COLO829 (cell line): ENCODE data around the gene PLD5.

Experiments
- DNase-seq: peaks from one replicate; pipeline ENCODE4 v3.0.0; 2012; ENCODE audit warnings: low spot score

PLD5 gene

DNA sequence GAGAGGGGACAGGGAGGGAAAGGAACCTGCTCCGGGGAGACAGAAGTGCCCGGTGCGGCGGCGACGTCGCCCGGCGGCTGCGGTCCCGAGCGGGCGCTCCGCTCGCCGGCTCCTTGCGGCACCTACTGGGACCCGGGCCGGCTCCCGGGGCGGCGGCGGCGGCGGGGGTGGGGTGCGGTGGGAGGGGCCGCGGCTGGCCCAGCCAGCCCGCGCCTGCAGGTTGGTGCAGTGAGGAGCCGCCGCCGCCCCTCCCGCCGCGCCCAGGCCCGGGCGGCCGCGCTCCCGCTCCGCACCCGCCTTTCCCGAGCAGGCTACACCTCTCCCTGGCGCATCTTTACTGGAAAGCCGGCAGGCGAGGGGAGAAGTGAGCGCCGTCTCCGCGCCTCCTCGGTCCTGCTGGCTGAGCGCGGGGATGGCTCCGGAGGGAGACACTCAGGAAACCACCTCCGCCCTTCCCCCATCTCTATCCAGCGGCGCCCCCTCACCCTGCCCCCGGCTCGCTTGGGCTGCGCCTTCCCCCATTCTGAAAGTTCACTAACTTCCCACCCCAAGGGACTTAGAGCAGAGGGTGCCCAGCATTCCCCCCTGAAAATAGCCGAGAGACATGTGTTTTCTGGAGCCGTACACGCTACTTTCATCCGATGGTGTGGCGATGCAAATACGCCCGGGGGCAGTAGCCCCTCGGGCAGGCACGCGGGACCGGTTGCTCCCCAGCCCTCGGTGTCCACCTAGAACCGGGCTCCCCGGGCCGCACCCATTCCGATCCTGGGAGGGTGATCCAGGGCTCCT, at the start of gene PLD5:
TSS of gene PLD5 (minus strand) at position 127 of the 789 bp plus-strand sequence.
- no peak for DNase-seq

GRCh38 chr1:242569867-242570266, 45.4 kb upstream of the PLD5 start:
- DNase-seq: no peak

- no peak for DNase-seq
Observed at GRCh38 chr1:242568666-242569065, 44.2 kb upstream of the PLD5 start.

DNA sequence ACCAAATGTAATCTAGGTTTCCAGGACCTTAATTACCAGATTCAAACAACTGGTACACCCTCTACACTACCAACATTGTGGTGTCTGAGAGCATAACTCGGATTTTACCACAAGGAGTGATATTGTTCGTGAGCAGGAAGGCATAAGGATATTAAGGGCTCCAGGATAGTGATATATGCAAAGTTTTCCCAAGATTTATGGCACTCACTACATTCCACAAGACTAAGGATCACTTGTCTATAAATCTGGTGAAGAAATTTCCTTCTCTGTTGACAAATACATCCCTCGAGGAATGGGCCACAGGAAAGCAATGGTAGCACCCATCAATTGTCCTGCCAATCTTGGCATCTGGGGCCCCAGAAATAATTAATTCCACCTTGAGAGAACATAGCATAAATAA, 43.1 kb upstream of the PLD5 start:
- no peak for DNase-seq

GRCh38 chr1:242556759-242557158, 32.3 kb upstream of the PLD5 start:
- DNase-seq: no peak

GRCh38 chr1:242556276-242556675, 31.8 kb upstream of the PLD5 start:
- no peak for DNase-seq

DNA sequence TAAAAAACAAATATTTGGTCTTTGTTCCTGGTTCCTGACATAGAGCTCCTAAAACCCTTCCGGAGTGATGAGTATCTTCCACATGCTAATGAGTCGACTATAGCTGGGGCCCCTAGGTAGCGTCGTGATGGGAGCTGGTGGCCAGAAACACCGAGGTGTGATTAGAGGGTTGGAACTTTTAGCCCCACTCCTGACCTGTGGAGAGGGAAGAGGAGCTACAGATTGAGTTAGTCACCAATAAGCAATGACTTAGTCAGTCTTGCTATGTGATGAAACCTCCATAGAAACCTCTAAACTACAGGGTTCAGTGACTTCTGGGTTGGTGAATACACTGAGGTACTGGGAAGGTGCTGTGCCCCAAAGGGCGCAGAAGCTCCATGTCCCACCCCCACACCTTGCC, 30.1 kb upstream of the PLD5 start:
- DNase-seq: no peak

DNA sequence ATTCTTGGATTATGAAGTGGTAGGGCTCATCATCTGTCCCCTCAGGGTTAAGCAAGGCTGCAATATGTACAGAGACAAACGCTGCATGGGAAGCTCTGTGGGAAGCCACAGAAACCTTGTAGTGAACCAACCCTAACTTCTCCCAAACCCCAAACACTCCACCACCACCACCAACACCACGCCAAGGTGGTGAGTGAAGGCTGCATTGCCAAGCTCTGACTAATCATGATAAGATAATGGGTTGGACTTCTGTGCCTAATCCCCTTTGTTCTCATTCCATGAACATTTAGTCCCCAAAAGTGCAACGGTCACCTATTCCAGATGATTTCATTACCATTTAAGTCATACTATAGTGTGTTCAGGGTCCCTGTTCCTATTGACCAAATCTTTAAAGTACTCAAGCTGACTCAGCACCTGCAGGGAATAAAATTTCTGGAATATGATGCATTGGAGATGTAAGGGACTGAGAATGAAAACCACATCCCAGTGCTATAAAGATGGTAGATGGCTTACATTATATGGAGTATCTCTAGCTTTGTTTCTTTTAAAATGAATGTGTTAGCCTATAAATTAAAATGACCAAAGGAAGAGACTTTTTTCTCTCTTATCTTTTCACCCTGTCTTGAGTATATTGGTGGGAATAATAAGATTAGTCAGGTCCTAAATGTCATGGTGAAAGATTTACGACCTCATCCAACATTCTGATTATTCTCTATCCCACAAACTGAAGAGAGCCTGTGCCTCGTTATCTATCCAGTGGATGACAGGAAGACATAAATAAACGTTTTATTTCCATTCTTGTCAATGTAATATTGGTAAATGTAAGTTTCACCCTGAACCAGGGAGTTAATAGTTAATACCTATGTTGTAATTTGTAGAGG, 22.6 kb upstream of the PLD5 start:
- no peak for DNase-seq

GRCh38 chr1:242546441-242546840, 21.9 kb upstream of the PLD5 start:
- DNase-seq: no peak

- no peak for DNase-seq
Observed at GRCh38 chr1:242544071-242544470, 19.6 kb upstream of the PLD5 start.

- DNase-seq: no peak
Observed at GRCh38 chr1:242542271-242542670, 17.8 kb upstream of the PLD5 start.

DNA sequence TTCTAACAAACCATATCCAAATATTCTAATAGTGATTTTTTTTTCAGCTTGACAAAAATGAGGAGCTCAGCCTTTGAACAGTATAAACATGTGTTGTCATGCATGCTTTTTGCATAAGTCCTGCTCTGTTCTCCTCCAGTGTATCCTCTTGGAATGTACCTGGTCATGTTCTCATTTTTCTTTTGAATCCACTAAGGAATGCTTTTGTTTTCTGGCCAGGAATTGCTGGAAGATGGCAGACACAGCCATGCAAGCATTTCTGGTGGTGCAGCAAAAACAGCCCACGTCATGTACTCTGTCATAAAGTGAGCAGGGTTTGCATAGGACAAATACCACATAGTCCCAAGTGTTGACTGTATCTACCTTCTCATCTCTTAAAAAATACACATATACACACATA, 11.5 kb upstream of the PLD5 start:
- no peak for DNase-seq

DNA sequence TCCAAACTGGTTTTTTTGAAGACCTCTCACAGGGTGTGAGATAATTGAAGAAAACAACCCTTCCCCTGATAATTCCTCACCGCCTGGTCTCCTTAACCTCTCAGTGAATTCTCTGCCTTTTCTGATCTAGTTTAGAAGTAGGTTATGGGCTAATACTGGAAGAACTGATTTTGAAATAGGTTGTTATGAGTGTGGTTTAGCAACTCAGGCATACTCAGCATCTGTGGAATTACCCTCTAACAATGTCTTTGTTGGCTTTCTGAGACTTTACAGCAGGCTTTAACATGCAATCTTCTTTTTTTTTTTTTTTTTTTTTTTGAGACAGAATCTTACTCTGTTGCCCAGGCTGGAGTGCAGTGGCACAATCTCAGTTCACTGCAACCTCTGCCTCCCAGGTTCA, 10.3 kb upstream of the PLD5 start:
- no peak for DNase-seq

DNA sequence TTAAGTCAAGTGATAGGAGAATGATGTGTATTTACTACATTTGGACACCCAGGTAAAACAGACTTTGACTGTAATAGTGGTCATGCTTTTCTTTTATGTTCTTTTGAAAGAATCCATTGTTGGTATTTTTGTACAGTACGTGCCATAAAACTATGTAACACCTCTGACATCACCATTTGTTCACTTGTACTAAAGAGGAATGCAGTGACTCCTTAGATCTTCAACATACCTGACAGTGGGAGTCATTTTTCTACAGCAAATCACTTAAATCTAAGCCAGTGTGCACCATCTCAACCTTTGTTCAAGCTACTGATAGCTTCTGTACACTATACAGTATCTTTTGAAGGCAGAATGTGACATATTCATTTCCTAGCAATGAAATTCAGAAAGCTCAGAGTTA, 6.3 kb upstream of the PLD5 start:
- DNase-seq: no peak

DNA sequence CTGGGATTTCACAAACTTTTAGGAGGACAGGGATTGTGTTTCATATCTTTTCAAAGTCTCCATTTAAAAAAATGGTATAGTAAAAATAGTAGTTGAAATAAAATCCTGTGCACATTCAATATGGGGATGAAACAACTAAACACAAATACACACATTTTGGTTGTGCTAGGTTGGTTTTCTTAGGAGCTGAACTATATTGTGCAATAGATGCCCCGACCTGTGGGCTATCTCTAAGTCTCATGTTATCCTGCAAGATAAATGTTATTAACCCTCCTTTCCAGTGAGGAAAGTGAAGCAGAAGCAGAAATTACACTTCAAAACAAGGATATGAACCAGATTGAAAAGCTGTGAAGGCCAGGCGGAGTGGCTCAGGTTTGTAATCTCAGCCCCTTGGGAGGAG, 1.3 kb upstream of the PLD5 start:
- DNase-seq: no peak

DNA sequence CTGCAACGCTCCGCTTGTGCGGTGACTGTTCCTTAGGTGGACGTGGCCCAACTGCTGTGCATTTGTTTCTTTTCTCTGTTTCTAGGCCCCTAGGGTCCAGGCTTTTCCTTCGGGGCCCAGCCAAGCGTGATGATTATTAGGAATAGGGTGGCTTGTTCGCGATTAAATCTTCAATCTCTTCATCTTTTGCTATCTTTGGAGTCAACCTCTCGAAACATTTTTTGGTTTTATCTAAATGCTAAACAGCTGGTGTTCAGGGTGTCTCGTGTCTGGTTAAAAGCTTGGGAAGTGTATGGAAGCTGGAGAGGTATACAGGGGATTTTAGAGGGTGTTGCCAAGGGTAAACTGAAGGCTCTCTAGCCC, 844 bp upstream of the PLD5 start:
- DNase-seq: no peak

DNA sequence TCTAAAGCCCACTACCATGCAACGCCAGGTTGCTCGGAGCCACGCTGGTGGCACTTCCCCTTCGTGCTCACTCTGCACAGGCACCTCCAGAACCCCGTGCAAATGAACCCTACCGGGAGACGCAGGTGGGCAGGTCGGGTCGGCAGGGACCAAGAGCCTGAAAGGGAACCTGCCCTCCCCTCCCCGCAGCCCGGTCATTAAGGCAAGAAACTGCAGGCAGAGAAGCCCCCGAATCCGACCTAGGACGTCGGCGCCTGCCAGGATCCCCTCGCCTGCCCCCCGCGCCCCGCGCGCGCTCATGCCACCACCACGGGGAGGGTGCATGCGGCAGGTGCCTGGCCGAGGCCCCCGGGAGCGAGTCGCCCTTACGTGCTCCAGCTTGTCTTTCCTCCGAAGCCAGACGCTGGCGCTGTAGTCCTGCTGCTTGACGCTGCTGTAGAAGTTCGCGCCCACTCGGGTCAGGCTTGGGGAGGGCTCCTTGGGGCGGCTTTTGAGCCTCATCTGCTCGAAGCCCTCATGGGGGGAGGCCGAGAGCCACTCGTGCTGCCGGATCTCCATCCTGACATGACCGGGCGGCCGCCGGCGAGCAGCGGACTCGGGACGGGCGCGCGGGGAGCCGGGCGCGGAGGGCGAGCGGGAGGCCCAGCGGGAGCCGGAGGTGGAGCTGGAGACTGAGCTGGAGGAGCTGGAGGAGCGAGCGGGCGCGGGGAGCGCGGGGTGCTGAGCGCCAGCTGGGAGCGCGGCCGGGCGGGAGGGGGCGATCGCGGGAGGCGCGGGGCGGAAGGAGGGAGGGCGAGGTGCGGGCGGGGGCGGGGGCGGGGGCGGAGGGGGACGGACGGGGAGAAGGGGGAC, 552 bp downstream of the PLD5 start:
- no peak for DNase-seq

DNA sequence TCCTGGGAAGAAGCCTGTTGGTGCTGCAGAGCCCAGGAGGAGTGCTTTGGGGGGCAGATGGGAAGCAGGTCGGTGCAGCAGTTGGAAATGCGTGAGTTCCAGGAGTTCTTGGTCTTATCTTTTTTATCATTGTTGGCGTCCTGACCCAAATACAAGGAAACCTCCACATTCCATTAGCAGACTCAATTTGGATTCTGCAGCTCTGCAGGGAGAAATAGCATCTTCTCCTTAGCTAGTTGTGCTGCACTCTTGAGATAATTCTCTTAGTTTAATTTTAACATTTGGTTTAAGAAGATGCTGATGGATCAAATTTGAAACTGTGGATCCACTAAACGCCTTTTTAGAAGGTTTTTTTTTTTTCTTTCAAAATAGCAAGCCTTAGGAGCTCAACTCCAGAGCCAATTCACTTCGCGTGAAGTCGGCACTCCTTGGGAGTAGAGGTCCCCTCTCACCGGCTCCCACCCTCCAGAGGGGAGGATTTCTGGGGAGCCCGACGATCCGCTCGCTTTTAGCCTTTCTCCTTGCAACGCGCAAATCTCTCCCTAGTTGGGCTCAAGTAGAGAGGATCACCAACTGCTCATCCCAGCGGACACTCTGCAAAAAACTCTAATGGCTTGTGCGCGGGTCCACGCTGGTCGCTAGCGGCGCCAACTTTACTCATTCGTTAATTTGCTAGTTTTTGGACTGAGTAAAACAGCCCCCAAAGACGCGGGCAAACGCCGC, 1.3 kb downstream of the PLD5 start:
- no peak for DNase-seq

DNA sequence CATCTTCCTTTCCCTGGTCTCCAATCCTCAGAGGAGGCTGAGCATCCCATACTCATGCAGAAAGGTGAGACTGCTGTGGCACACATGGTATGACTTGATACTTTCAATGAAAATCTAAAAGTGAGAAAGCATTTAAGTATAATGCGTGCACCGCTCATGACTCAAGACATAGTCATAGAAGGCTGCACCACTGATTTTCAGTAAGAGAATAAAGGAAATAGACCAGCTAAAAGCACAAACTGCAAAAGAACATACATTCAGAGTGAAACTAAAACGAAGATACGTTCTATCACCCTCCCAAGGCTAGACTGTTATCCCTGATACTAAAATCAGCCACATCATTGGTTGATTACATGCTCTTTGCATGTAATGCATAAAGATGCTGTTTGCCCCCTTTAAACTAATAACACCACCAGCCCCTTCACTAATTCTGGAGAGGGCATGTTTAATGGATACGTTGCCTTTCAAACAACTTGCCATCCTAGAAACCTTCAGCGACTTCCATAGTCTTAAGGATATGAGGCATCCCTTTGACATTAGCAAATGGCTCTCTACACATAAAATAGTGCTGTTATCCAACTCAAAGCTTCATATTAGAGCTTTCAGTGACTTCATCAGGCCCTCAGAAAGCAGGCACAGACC, 2.1 kb downstream of the PLD5 start:
- no peak for DNase-seq

- no peak for DNase-seq
Observed at GRCh38 chr1:242515555-242515954, 8.9 kb downstream of the PLD5 start.

- no peak for DNase-seq
Observed at GRCh38 chr1:242506724-242507123, 17.8 kb downstream of the PLD5 start.
